ENCODE measurements around the gene SLC22A6. TPM values are rescaled to one million over a fixed set of nuclear protein-coding genes. Genes with fewer than 3 reads are reported as not detected.
"Not testable (repeated sequence)": the region's sequence is repeated elsewhere in the genome, so short reads cannot be mapped to it uniquely, and the experiment has no call there.

The SLC22A6 gene
- total and polyA plus RNA-seq, 7 donors = not detected

DNA sequence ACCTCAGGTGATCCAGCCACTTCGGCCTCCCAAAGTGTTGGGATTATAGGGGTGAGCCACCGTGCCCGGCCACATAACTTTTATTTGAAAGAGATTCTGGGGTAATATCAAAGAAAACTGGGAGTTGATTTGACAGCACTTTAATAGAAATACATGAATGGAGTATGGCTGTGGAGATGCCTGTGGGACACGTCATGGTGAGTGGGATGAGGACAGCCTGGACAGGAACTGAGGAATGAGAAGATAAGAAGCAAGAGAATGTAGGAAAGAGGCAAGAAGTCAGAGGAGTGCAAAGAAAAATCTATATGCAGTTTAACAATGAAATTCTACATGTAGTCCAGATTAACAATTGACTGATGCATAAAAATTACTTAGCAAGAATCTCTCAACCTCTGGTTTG lies 31.0 kb downstream of the SLC22A6 start:
- Histone ChIP-seq H3K27me3 (ENCODE audit: insufficient read depth in 3 of 3, low read length in 2 of 3) (peaks cover 0 to 7% (median 0%) of the 10 kb centered on the region in 3 donors), H3K27ac (no peak overlapping the region), H3K9me3 (no peaks in the 10 kb centered on the region), H3K36me3 (ENCODE audit: insufficient read depth in 1 of 2, low read depth in 1 of 2) (no peaks in the 10 kb centered on the region), H3K4me1 (peaks cover 4% of the 10 kb centered on the region), H3K4me3 (no peak overlapping the region)
- intact Hi-C loops (cut with DNase I) = no loop called here
- WGBS, 3 donors = 86 to 91% (median 91%) methylated on average over 4 of the region's 4 CpGs
- DNase-seq (no peak), ATAC-seq (no peak)
- TF ChIP-seq, protein P1, sequence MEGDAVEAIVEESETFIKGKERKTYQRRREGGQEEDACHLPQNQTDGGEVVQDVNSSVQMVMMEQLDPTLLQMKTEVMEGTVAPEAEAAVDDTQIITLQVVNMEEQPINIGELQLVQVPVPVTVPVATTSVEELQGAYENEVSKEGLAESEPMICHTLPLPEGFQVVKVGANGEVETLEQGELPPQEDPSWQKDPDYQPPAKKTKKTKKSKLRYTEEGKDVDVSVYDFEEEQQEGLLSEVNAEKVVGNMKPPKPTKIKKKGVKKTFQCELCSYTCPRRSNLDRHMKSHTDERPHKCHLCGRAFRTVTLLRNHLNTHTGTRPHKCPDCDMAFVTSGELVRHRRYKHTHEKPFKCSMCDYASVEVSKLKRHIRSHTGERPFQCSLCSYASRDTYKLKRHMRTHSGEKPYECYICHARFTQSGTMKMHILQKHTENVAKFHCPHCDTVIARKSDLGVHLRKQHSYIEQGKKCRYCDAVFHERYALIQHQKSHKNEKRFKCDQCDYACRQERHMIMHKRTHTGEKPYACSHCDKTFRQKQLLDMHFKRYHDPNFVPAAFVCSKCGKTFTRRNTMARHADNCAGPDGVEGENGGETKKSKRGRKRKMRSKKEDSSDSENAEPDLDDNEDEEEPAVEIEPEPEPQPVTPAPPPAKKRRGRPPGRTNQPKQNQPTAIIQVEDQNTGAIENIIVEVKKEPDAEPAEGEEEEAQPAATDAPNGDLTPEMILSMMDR (IDR thresholded peaks at IDR 0.05) = no peak

DNA sequence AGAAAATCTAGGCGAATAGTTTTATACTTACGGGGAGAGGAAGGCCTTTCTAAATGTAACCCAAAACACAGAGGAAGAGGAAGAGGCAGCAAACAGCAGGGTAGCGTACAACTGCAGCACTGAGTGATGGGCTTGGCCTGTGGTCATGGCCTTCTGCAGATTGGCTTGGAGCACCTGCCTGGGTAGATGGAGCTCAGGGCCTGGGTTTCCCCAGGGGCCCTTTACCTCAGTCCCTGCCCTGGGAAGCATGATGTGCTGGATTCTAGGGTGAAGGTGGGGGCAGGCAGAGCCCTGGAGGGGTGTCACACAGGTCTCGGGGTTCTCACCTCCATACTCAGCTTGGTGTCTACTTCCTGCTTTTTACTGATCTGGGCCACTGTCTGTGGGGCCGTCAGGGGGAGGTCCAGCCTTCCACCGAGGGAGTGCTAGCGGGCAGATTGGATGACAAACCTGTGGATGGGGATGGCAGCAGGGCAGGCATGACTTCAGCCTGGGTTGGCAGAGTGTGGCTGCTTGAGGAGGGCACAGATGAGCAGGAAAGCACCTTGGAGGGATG lies 35.9 kb downstream of the SLC22A6 start:
- Histone ChIP-seq H3K36me3 (ENCODE audit: insufficient read depth in 1 of 2, low read depth in 1 of 2) (no peaks in the 10 kb centered on the region), H3K27me3 (ENCODE audit: insufficient read depth in 3 of 3, low read length in 2 of 3) (peaks cover 0 to 12% (median 0%) of the 10 kb centered on the region in 3 donors), H3K4me3 (no peak overlapping the region), H3K4me1 (no peaks in the 10 kb centered on the region), H3K9me3 (no peaks in the 10 kb centered on the region), H3K27ac (no peak overlapping the region)
- ATAC-seq (no peak), DNase-seq (no peak)
- intact Hi-C loops (cut with DNase I) = no loop called here
- 77 to 78% (median 77%) methylated on average over 7 of the region's 7 CpGs for WGBS, 3 donors
- TF ChIP-seq, protein P1 (IDR thresholded peaks at IDR 0.05) = no peak

DNA sequence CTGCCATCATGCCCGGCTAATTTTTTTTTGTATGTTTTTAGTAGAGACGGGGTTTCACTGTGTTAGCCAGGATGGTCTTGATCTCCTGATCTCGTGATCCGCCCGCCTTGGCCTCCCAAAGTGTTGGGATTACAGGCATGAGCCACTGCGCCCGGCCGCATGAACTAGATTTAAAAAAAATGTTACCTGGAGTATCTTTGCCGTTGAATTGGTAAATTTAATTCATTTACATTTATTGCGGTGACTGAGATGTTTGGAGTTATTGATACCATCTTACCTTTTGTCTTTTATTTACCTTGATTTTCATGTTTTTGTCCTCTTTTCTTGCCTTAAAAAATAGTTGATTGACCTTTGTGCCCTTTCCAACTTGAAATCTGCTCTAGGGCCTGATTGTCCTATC lies 39.2 kb downstream of the SLC22A6 start:
- H3K36me3 ChIP-seq (ENCODE audit: insufficient read depth in 1 of 2, low read depth in 1 of 2); H3K9me3 ChIP-seq; ATAC-seq; H3K4me1 ChIP-seq; H3K4me3 ChIP-seq; DNase-seq; H3K27ac ChIP-seq; intact Hi-C loops (cut with DNase I); H3K27me3 ChIP-seq (ENCODE audit: insufficient read depth in 3 of 3, low read length in 2 of 3): not testable (repeated sequence)
- 94 to 96% (median 94%) methylated on average over 10 of the region's 10 CpGs for WGBS, 3 donors

DNA sequence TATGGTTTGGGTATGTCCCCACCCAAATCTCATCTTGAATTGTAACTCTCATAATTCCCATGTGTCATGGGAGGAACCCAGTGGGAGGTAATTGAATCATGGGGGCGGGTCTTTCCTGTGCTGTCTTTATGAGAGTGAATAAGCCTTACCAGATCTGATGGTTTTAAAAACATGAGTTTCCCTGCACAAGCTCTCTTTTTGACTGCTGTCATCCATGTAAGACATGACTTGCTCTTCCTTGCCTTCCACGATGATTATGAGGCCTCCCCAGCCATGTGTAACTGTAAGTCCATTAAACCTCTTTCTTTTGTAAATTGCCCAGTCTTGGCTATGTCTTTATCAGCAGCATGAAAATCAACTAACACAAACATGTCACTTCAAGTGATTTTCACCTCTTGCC lies 47.2 kb downstream of the SLC22A6 start:
- H3K27ac ChIP-seq; H3K27me3 ChIP-seq (ENCODE audit: insufficient read depth in 3 of 3, low read length in 2 of 3); intact Hi-C loops (cut with DNase I); H3K36me3 ChIP-seq (ENCODE audit: insufficient read depth in 1 of 2, low read depth in 1 of 2); H3K4me3 ChIP-seq; H3K4me1 ChIP-seq; ATAC-seq; H3K9me3 ChIP-seq; DNase-seq: not testable (repeated sequence)
- 68 to 86% (median 82%) methylated on average over 2 of the region's 2 CpGs for WGBS, 3 donors

DNA sequence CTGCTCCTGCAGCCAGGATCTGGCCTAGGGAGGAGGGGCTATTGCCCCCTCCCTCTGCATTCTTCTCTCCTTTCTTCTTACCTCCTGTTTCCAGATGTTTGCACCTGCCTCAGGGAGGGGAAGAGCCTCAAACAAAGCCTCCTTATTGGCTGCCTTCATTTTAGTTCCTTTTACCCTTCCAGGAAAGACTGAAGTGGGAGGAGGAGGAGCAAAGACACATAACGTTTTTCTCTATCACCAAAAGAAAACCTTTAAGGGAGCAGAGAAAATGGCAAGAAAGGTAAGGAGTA lies 50.3 kb downstream of the SLC22A6 start:
- Histone ChIP-seq H3K27me3 (ENCODE audit: insufficient read depth in 3 of 3, low read length in 2 of 3) (peaks cover 0 to 7% (median 0%) of the 10 kb centered on the region in 3 donors), H3K9me3 (no peaks in the 10 kb centered on the region), H3K4me1 (no peaks in the 10 kb centered on the region), H3K27ac (no peak overlapping the region), H3K36me3 (ENCODE audit: insufficient read depth in 1 of 2, low read depth in 1 of 2) (no peaks in the 10 kb centered on the region), H3K4me3 (no peak overlapping the region)
- no peak for ATAC-seq
- WGBS, 3 donors = 38 to 68% (median 57%) methylated on average over 1 of the region's 1 CpG
- DNase-seq = no peak
- TF ChIP-seq, protein P1 (IDR thresholded peaks at IDR 0.05) = no peak
- intact Hi-C loops (cut with DNase I) = no loop called here

Data from psoas muscle (tissue), 8 donors.